Astrocyte of the spinal cord (primary cell): Measurements from ENCODE around the gene UTP14C.
"Not testable (repeated sequence)": the region's sequence is repeated elsewhere in the genome, so short reads cannot be mapped to it uniquely, and the experiment has no call there.

ENCODE experiments used
- DNase-seq: peaks from one replicate; pipeline ENCODE4 v3.0.0; 2011; ENCODE audit warnings: low read depth, low spot score
- H3K4me3 ChIP-seq: 2 replicates; pipeline ENCODE4 v1.5.1; 2011; ENCODE audit warnings: low read depth, mild to moderate bottlenecking, low read length, moderate library complexity
- CTCF ChIP-seq: IDR thresholded peaks from 2 replicates; pipeline ENCODE4 v1.5.1; 2012; ENCODE audit warnings: low read depth, mild to moderate bottlenecking, low read length, inconsistent platforms
- in situ Hi-C: cut with HindIII; loops from 2 replicates; pipeline ENCODE4 v1.10.0; 2017; ENCODE audit warnings: low sequenced_read_pairs

UTP14C gene

DNA sequence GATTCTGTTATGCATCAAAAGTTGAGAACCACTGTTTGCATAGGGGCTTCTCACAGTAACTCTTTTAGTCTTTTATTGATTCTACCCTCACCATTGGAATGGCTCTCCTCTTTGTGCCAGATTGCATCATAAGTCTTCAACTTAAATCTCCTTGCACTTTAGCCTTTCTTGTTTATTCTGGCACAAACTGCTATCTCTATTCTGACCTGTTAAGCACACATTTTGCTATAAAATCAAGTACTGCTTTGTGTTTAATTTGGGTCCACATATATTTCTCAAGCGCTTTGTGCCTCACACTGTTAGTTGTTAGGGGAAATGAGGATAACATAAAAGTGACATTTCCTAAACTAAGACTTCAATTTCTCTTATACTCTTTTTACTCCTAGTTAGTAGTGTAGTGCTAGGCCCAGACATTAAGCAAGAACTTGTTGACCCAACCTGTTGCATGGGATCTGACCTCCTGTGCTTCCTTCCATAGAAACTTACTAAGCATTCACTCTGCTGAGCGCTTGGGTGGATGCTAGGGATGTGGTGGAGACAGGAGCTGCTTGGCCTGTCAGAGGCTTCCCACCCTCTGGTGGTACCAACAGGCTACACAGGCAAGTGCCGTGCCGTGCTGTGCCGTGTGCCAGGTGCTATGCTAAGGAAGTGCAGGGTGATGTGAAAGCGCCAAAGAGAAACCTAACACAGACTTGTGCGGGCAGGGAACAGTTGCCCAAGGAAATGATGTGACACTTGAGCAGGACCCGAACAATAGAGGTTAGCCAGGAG, 1.2 kb downstream of the UTP14C start:
- TF ChIP-seq CTCF, result no peak
- DNase-seq, result no peak
- no peak overlapping the region for H3K4me3 ChIP-seq
- in situ Hi-C loops, result no loop called here

DNA sequence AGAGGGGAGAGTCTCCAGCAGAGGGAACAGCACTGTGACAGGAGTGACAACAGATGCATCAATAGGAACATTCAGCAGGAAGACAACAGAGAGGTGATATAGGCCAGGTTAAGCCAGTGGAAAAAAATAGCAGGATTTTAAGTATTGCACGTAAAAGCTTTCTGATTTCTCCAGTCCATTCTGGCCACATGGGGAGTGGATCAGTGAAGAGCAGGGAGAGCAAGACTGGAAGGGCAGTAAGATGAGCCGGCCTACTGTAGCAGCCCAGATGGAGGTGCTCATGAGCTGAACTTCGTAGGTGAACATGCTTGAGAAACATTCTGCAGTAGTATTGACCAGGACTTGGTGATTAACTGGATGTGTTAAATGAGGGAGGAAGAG, 1.7 kb downstream of the UTP14C start:
- in situ Hi-C loops, result no loop called here
- H3K4me3 ChIP-seq, result no peak overlapping the region
- no peak for DNase-seq
- no peak for TF ChIP-seq CTCF

DNA sequence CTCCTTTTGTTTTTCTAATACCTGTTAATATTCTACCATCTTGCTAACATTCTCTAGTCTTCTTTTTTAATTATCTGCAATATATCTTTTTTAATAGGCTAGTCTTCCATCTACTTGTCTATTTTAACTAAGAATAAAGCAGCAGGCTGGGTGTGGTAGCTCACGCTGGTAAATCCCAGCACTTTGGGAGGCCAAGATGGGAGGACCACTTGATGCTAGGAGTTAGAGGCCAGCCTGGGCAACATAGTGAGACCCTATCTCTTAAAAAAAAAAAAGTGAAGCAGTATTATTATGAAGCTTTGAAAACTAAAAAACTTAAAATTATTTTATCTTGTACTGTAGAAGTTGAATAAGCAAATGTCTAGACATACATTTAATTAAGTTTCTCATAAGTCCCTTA, 3.3 kb downstream of the UTP14C start:
- H3K4me3 ChIP-seq, result no peak overlapping the region
- DNase-seq, result no peak
- TF ChIP-seq CTCF, result no peak
- in situ Hi-C loops, result no loop called here

DNA sequence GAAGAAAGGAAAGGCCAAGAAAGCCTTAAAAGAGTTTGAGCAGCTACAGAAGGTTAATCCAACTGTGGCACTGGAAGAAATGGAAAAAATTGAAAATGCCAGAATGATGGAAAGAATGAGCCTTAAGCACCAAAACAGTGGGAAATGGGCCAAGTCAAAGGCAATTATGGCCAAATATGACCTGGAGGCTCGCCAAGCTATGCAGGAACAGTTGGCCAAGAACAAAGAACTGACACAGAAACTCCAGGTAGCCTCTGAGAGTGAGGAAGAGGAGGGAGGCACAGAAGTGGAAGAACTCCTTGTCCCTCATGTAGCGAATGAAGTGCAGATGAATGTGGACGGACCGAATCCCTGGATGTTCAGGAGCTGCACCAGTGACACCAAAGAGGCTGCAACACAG, 5.1 kb downstream of the UTP14C start:
- no peak for TF ChIP-seq CTCF
- in situ Hi-C loops, result no loop called here
- no peak overlapping the region for H3K4me3 ChIP-seq
- DNase-seq, result no peak

GRCh38 chr13:52030401-52030800, 5.9 kb downstream of the UTP14C start:
- in situ Hi-C loops, H3K4me3 ChIP-seq, DNase-seq: not testable (repeated sequence)

- no peak for TF ChIP-seq CTCF
- no peak for DNase-seq
- in situ Hi-C loops, result no loop called here
Observed at GRCh38 chr13:52033039-52033438, 8.5 kb downstream of the UTP14C start.

DNA sequence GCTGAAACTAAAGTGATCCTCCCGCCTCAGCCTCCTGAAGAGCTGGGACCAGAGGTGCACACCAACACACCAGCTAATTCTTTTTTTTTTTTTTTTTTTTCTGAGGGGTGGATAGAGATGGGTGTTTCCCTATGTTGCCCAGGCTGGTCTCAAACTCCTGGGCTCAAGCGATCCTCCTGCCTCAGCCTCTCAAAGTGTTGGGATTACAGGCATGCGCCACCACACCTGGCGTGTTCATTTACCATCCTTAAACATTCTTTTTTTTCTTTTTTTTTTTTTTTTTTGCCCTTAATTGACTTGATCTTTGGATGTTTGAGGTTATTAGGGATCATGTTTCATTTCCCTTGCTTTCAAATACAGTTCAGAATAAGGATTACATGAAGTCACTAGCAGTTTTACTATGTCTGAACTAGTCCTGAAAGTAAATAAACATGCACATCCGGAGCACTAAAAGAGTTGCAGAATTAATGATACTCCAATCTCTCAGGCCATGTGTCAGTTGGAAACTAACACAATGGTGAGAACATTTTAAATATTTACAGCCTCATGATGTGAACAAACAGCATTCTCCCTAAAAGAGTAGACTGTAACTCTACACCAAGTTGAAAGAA, 10.2 kb downstream of the UTP14C start:
- no peak for DNase-seq
- no peak overlapping the region for H3K4me3 ChIP-seq
- no peak for TF ChIP-seq CTCF
- in situ Hi-C loops, result no loop called here

More at GRCh38 chr13:52033039-52033438, 8.5 kb downstream of the UTP14C start:
- no peak overlapping the region for H3K4me3 ChIP-seq
